Kasumi-1 (cell line): ENCODE data around the gene NPIPA1.
"Not testable (repeated sequence)": the region's sequence is repeated elsewhere in the genome, so short reads cannot be mapped to it uniquely, and the experiment has no call there.

ENCODE experiments used
- DNase-seq, 2 experiments: peaks; one replicate each; lab custom pipeline; 2025; lab: John Stamatoyannopoulos, UW

NPIPA1 gene

GRCh38 chr16:14930971-14931370 lies 6.3 kb upstream of the NPIPA1 start:
- DNase-seq, result not testable (repeated sequence)

- not testable (repeated sequence) for DNase-seq
Measured at GRCh38 chr16:14932581-14933375, 4.5 kb upstream of the NPIPA1 start.

GRCh38 chr16:14937994-14938393 lies 751 bp downstream of the NPIPA1 start:
- not testable (repeated sequence) for DNase-seq

GRCh38 chr16:14942686-14943085 lies 5.4 kb downstream of the NPIPA1 start:
- DNase-seq, result not testable (repeated sequence)

- DNase-seq, result no peak
Measured at GRCh38 chr16:14955546-14956231, 18.4 kb downstream of the NPIPA1 start.

- DNase-seq, result no peak
Measured at GRCh38 chr16:14957576-14958322, 20.5 kb downstream of the NPIPA1 start.

GRCh38 chr16:14958323-14958600 lies 21.0 kb downstream of the NPIPA1 start:
- DNase-seq, result no peak

GRCh38 chr16:14958970-14959369 lies 21.7 kb downstream of the NPIPA1 start:
- DNase-seq, result no peak

GRCh38 chr16:14961405-14962186 lies 24.4 kb downstream of the NPIPA1 start:
- no peak for DNase-seq

- no peak for DNase-seq
Measured at GRCh38 chr16:14963281-14964173, 26.3 kb downstream of the NPIPA1 start.

GRCh38 chr16:14965328-14965727 lies 28.1 kb downstream of the NPIPA1 start:
- DNase-seq, result no peak

- DNase-seq, result not testable (repeated sequence)
Measured at GRCh38 chr16:14969795-14970194, 32.6 kb downstream of the NPIPA1 start.

- not testable (repeated sequence) for DNase-seq
Measured at GRCh38 chr16:14971621-14972228, 34.5 kb downstream of the NPIPA1 start.

- DNase-seq, result not testable (repeated sequence)
Measured at GRCh38 chr16:14973785-14974322, 36.6 kb downstream of the NPIPA1 start.

- peak; percentile 10 to 24 for DNase-seq
Measured at GRCh38 chr16:14974331-14974655, 37.0 kb downstream of the NPIPA1 start.

- peak; percentile 71 to 80 for DNase-seq
Measured at GRCh38 chr16:14974656-14975417, 37.6 kb downstream of the NPIPA1 start, which contains the start of gene PDXDC1. Gene PDXDC1, plus strand, starts transcription at chr16:14975026. Its CDS starts 174 bp downstream, at chr16:14975200.

- DNase-seq, result not testable (repeated sequence)
Measured at GRCh38 chr16:14975418-14976194, 38.4 kb downstream of the NPIPA1 start.

GRCh38 chr16:14976971-14977736 lies 39.9 kb downstream of the NPIPA1 start:
- DNase-seq, result not testable (repeated sequence)
